WTC11 (cell line): ENCODE measurements around the gene PPP2R2C. TPM values are rescaled to one million over a fixed set of nuclear protein-coding genes. Genes with fewer than 3 reads are reported as not detected.

Experiments used
- ATAC-seq: fragments of 200-7000 bp; cut with Tn5 transposase; 2 replicates; pipeline ENCODE4 v1.10.0; 2021; ENCODE audit warnings: mild to moderate bottlenecking, moderate library complexity
- CTCF ChIA-PET: fragments of 300-600 bp; sonication (Branson Sonifier 250); formaldehyde crosslinking; loops from one replicate; lab custom pipeline; 2021; ENCODE audit warnings: antibody characterized with exemption; lab: Charles Lee
- POLR2A ChIA-PET: fragments of 350-600 bp; sonication (Branson Sonifier 250); formaldehyde crosslinking; loops from one replicate; lab custom pipeline; 2021; ENCODE audit warnings: antibody characterized with exemption; lab: Charles Lee
- DNase-seq: peaks from one replicate; pipeline ENCODE4 v3.0.0; 2021; ENCODE audit warnings: low spot score
- H3K27ac Mint-ChIP-seq: 2 replicates; pipeline ENCODE4 v1.8.0; 2021; ENCODE audit warnings: mixed read lengths
- H3K27me3 Mint-ChIP-seq: 2 replicates; pipeline ENCODE4 v1.8.0; 2021; ENCODE audit warnings: low read depth, mild to moderate bottlenecking, moderate library complexity, mixed read lengths
- H3K36me3 Mint-ChIP-seq: 2 replicates; pipeline ENCODE4 v1.8.0; 2021; ENCODE audit warnings: mixed read lengths
- H3K4me1 Mint-ChIP-seq: 2 replicates; pipeline ENCODE4 v1.8.0; 2022; ENCODE audit warnings: mixed read lengths
- H3K4me3 Mint-ChIP-seq: 2 replicates; pipeline ENCODE4 v1.8.0; 2021; ENCODE audit warnings: mild to moderate bottlenecking, moderate library complexity, mixed read lengths
- H3K9me3 Mint-ChIP-seq: 2 replicates; pipeline ENCODE4 v1.8.0; 2021; ENCODE audit warnings: mixed read lengths
- AFF4 ChIP-seq: sonication (generic); formaldehyde crosslinking; IDR thresholded peaks from 2 replicates; pipeline ENCODE4 v1.8.1; 2023; ENCODE audit warnings: mild to moderate bottlenecking, missing genetic modification reagents, borderline replicate concordance
- AR ChIP-seq: fragments of 250-450 bp; sonication (Bioruptor Pico); IDR thresholded peaks from 2 replicates; pipeline ENCODE4 v1.9.0; 2021; ENCODE audit warnings: mild to moderate bottlenecking
- CREM ChIP-seq: sonication (generic); formaldehyde crosslinking; IDR thresholded peaks from 2 replicates; pipeline ENCODE4 v1.8.1; 2022; ENCODE audit warnings: mild to moderate bottlenecking, missing genetic modification reagents, moderate library complexity
- CTCF ChIP-seq: fragments of 200-600 bp; IDR thresholded peaks from 2 replicates; pipeline ENCODE4 v1.8.0; 2022; ENCODE audit warnings: antibody characterized with exemption
- E2F1 ChIP-seq: sonication (generic); formaldehyde crosslinking; IDR thresholded peaks from 2 replicates; pipeline ENCODE4 v1.8.0; 2022; ENCODE audit warnings: mild to moderate bottlenecking, missing genetic modification reagents
- E2F4 ChIP-seq: sonication (generic); formaldehyde crosslinking; IDR thresholded peaks from 2 replicates; pipeline ENCODE4 v1.8.1; 2022; ENCODE audit warnings: low read depth, mild to moderate bottlenecking, moderate library complexity, missing genetic modification reagents, borderline replicate concordance
- ERG ChIP-seq: fragments of 250-450 bp; sonication (Bioruptor Pico); IDR thresholded peaks from 2 replicates; pipeline ENCODE4 v1.8.0; 2021; ENCODE audit warnings: mild to moderate bottlenecking
- FOXK1 ChIP-seq: sonication (generic); formaldehyde crosslinking; IDR thresholded peaks from 2 replicates; pipeline ENCODE4 v1.8.0; 2022; ENCODE audit warnings: mild to moderate bottlenecking, moderate library complexity, missing genetic modification reagents
- HMGXB4 ChIP-seq: sonication (generic); formaldehyde crosslinking; IDR thresholded peaks from 2 replicates; pipeline ENCODE4 v1.8.1; 2023; ENCODE audit warnings: mild to moderate bottlenecking, moderate library complexity, missing genetic modification reagents
- IRF2 ChIP-seq: sonication (generic); formaldehyde crosslinking; IDR thresholded peaks from 2 replicates; pipeline ENCODE4 v1.8.0; 2022; ENCODE audit warnings: low read depth, missing genetic modification reagents, borderline replicate concordance
- KAT7 ChIP-seq: sonication (generic); formaldehyde crosslinking; IDR thresholded peaks from 2 replicates; pipeline ENCODE4 v1.8.1; 2023; ENCODE audit warnings: missing genetic modification reagents, mild to moderate bottlenecking, borderline replicate concordance
- MXD4 ChIP-seq: fragments of 250-450 bp; sonication (Bioruptor Pico); IDR thresholded peaks from 2 replicates; pipeline ENCODE4 v1.8.0; 2021; ENCODE audit warnings: mild to moderate bottlenecking, moderate library complexity, borderline replicate concordance
- NR1H2 ChIP-seq: sonication (generic); formaldehyde crosslinking; IDR thresholded peaks from 2 replicates; pipeline ENCODE4 v1.9.0; 2021; ENCODE audit warnings: mild to moderate bottlenecking, moderate library complexity, missing genetic modification reagents
- PREB ChIP-seq: sonication (generic); formaldehyde crosslinking; IDR thresholded peaks from 2 replicates; pipeline ENCODE4 v1.8.1; 2022; ENCODE audit warnings: mild to moderate bottlenecking, missing genetic modification reagents, moderate library complexity, borderline replicate concordance
- TP53 ChIP-seq: sonication (generic); formaldehyde crosslinking; IDR thresholded peaks from 2 replicates; pipeline ENCODE4 v1.8.1; 2023; ENCODE audit warnings: mild to moderate bottlenecking, missing genetic modification reagents
- ZBTB21 ChIP-seq: sonication (generic); formaldehyde crosslinking; IDR thresholded peaks from 2 replicates; pipeline ENCODE4 v1.8.1; 2023; ENCODE audit warnings: mild to moderate bottlenecking, missing genetic modification reagents, borderline replicate concordance
- ZNF232 ChIP-seq: sonication (generic); formaldehyde crosslinking; IDR thresholded peaks from 2 replicates; pipeline ENCODE4 v1.8.0; 2022; ENCODE audit warnings: mild to moderate bottlenecking, missing genetic modification reagents
- total RNA-seq: library from RNA; stranded (reverse); gene quantifications from 3 replicates; pipeline ENCODE4 v1.2.3, GENCODE V29; 2021

Gene PPP2R2C
- total RNA-seq, 1 experiment from 2014 or later, result 11.5 TPM

GRCh38 chr4:6441202-6441582 is 31.2 kb downstream of the PPP2R2C start (continued):
- no peak for TF ChIP-seq AR (CRISPR knock-in tag)
- no peak for TF ChIP-seq IRF2 (CRISPR knock-in tag)
- no peak for TF ChIP-seq HMGXB4 (CRISPR knock-in tag)
- no peak for TF ChIP-seq ZNF232 (CRISPR knock-in tag)
- no peak for TF ChIP-seq NR1H2 (CRISPR knock-in tag)
- no peak for TF ChIP-seq E2F4
- TF ChIP-seq E2F1, result no peak

- Mint-ChIP-seq H3K27me3 (no peaks in the 10 kb centered on the region; the same call in 1 of the 2 replicates), H3K4me1 (0 out of 2 replicates have a peak, but pooled peaks cover 3% of the 10 kb centered on the region), H3K36me3 (no peaks in the 10 kb centered on the region; the same call in 1 of the 2 replicates), H3K9me3 (peaks cover 10% of the 10 kb centered on the region), H3K4me3 (no peak overlapping the region), H3K27ac (no peak overlapping the region)
- ChIA-PET CTCF (no interaction called here), POLR2A (no interaction called here)
- ATAC-seq, result no peak
- DNase-seq, result no peak
- TF ChIP-seq TP53 (CRISPR knock-in tag) (no peak), CREM (CRISPR knock-in tag) (no peak), ZBTB21 (CRISPR knock-in tag) (no peak), CTCF (no peak), FOXK1 (no peak), MXD4 (CRISPR knock-in tag) (no peak), KAT7 (CRISPR knock-in tag) (no peak), AFF4 (CRISPR knock-in tag) (no peak), ERG (CRISPR knock-in tag) (no peak), PREB (CRISPR knock-in tag) (no peak), E2F4 (no peak)
These were observed 31.8 kb downstream of the PPP2R2C start for GRCh38 chr4:6440506-6441201.
